ENCODE results near the gene TTLL5.

Gene TTLL5

DNA sequence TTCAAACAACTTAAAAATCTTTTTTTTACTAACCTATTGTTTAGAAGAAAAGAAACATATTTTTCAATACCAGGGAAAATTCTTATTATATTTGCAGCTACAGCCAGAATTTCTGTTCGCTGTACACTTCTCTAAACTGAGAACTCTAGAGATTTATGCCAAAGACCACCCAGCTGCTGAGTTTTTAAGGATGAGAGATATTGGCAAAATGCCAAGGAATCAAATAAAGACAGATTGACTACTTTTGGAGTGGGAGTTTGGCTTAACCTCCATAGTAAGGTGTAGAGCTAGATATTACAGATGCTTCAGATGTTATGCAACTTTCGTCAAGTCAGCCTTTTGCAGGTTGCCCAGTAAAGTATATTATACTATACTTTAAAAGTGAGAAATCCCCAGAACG is 71.8 kb downstream of the TTLL5 start:
- no peaks in the 10 kb centered on the region for H3K36me3 ChIP-seq (ENCODE audit: control insufficient read depth, insufficient read depth, low read length)
- no peak overlapping the region for H3K27ac ChIP-seq (ENCODE audit: low read depth, low read length)
- no peaks in the 10 kb centered on the region for H3K27me3 ChIP-seq (ENCODE audit: control insufficient read depth, insufficient read depth, low read length)
- H3K9ac ChIP-seq (ENCODE audit: low read length): no peak overlapping the region
- H3K4me1 ChIP-seq (ENCODE audit: control insufficient read depth, insufficient read depth, low read length): no peaks in the 10 kb centered on the region
- H3K4me3 ChIP-seq (ENCODE audit: low read length): no peak overlapping the region

DNA sequence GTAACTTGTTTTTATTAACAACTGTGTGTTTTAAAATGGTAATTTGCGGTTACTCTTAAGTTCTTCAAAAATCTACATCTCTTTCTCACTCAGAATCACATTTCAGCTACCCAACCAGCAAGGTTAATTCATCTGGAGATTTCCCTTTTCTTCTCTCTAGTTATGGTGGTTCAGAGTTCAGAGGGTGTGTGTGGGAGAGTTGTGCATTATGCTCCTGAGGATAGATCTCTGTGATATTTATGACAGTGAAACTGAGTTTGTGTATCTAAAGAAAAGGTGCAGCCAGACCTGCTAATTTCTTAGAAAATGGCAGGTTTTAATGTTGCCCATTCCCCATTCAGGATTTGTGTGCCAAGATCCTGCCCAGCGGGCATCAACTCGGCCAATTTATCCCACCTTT is 73.8 kb downstream of the TTLL5 start:
- no peak overlapping the region for H3K4me3 ChIP-seq (ENCODE audit: low read length)
- no peak overlapping the region for H3K9ac ChIP-seq (ENCODE audit: low read length)
- H3K4me1 ChIP-seq (ENCODE audit: control insufficient read depth, insufficient read depth, low read length): no peaks in the 10 kb centered on the region
- H3K27ac ChIP-seq (ENCODE audit: low read depth, low read length): no peak overlapping the region
- H3K27me3 ChIP-seq (ENCODE audit: control insufficient read depth, insufficient read depth, low read length): no peaks in the 10 kb centered on the region
- no peaks in the 10 kb centered on the region for H3K36me3 ChIP-seq (ENCODE audit: control insufficient read depth, insufficient read depth, low read length)

DNA sequence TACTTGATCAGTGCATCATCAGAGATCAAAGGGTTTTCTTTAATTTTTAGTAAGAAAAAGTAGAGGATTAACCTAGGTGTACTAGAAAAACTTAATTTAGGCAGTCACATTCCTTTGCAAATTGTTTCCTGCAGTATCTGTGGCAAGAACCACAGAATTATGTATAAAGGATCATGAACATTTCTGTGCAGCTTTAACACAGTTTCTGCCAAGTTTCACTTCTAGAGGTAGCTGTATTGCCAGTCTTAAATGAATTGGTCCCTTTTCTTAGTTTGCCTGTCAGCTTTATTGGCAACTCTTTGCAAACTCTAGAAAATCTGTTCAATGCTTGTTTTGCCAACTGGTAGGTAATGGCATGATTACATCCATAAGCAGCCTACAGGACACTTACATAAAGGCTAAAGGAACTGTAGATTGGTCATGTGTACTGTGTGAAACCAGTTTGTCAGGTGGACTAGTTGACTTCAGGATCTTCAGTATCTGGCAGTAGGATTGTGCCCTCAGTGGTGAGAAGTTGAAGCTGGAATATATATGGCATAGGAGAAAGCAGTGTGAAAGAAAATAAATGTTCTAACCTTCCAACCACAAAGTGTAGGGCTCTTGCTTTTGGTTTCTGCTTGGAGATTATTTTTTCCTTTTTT is 75.9 kb downstream of the TTLL5 start:
- H3K27ac ChIP-seq (ENCODE audit: low read depth, low read length): no peak overlapping the region

DNA sequence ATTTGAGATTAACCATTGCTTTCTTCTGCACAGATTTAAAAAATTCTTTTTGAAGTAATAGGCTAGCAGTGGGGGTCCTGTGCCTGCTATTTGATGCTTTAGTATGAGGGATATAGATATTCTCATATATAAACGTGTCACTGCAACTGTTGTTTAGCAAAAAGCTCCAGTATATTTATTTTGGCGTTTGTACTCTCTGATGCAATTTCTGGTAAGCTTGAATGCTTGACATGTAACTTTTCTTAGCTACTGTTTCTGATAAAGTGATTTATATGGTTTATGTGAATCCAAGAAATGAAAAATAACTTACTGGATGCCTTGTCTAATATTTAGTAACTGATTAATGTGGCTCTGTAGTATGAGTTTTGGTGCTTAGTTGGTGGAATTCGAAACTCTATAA is 77.1 kb downstream of the TTLL5 start:
- H3K27me3 ChIP-seq (ENCODE audit: control insufficient read depth, insufficient read depth, low read length): no peaks in the 10 kb centered on the region
- no peak overlapping the region for H3K9ac ChIP-seq (ENCODE audit: low read length)

More for the DNA sequence above, 75.9 kb downstream of the TTLL5 start:
- Histone ChIP-seq H3K4me1 (ENCODE audit: control insufficient read depth, insufficient read depth, low read length) (no peaks in the 10 kb centered on the region), H3K27me3 (ENCODE audit: control insufficient read depth, insufficient read depth, low read length) (no peaks in the 10 kb centered on the region), H3K4me3 (ENCODE audit: low read length) (no peak overlapping the region), H3K36me3 (ENCODE audit: control insufficient read depth, insufficient read depth, low read length) (no peaks in the 10 kb centered on the region), H3K9ac (ENCODE audit: low read length) (no peak overlapping the region)

GRCh38 chr14:75742867-75743266 is 81.8 kb downstream of the TTLL5 start:
- H3K27ac ChIP-seq (ENCODE audit: low read depth, low read length): no peak overlapping the region
- H3K9ac ChIP-seq (ENCODE audit: low read length): no peak overlapping the region
- no peaks in the 10 kb centered on the region for H3K36me3 ChIP-seq (ENCODE audit: control insufficient read depth, insufficient read depth, low read length)
- H3K4me1 ChIP-seq (ENCODE audit: control insufficient read depth, insufficient read depth, low read length): no peaks in the 10 kb centered on the region
- H3K4me3 ChIP-seq (ENCODE audit: low read length): no peak overlapping the region
- H3K27me3 ChIP-seq (ENCODE audit: control insufficient read depth, insufficient read depth, low read length): no peaks in the 10 kb centered on the region

More for the DNA sequence above, 77.1 kb downstream of the TTLL5 start:
- Histone ChIP-seq H3K27ac (ENCODE audit: low read depth, low read length) (no peak overlapping the region), H3K36me3 (ENCODE audit: control insufficient read depth, insufficient read depth, low read length) (no peaks in the 10 kb centered on the region), H3K4me3 (ENCODE audit: low read length) (no peak overlapping the region), H3K4me1 (ENCODE audit: control insufficient read depth, insufficient read depth, low read length) (no peaks in the 10 kb centered on the region)

DNA sequence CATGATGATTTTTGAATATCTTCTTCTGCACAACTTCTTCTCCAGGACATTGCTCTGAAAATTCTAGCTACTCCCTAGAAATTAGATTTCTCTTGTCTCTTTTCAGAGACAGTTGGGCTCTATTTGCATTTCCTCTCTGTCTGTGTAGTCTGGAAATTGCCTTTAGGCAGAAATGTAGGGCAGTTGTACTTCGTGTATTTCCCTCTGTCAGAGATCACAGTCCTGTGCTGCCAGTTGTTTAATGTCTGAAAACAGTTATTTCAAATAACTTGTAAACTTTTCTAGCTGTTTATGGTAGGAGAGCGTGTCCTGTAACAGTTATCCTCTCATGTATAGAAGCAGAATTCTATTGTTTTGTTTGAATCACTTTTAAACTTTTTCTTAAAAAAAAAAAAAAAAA is 86.9 kb downstream of the TTLL5 start:
- peaks cover 2% of the 10 kb centered on the region for H3K4me1 ChIP-seq (ENCODE audit: control insufficient read depth, insufficient read depth, low read length)
- no peak overlapping the region for H3K4me3 ChIP-seq (ENCODE audit: low read length)
- no peak overlapping the region for H3K27ac ChIP-seq (ENCODE audit: low read depth, low read length)
- no peaks in the 10 kb centered on the region for H3K27me3 ChIP-seq (ENCODE audit: control insufficient read depth, insufficient read depth, low read length)
- H3K36me3 ChIP-seq (ENCODE audit: control insufficient read depth, insufficient read depth, low read length): no peaks in the 10 kb centered on the region
- H3K9ac ChIP-seq (ENCODE audit: low read length): no peak overlapping the region

GRCh38 chr14:75748336-75748735 is 87.3 kb downstream of the TTLL5 start:
- no peaks in the 10 kb centered on the region for H3K27me3 ChIP-seq (ENCODE audit: control insufficient read depth, insufficient read depth, low read length)
- no peak overlapping the region for H3K4me3 ChIP-seq (ENCODE audit: low read length)
- H3K27ac ChIP-seq (ENCODE audit: low read depth, low read length): no peak overlapping the region
- H3K4me1 ChIP-seq (ENCODE audit: control insufficient read depth, insufficient read depth, low read length): peaks cover 2% of the 10 kb centered on the region
- no peaks in the 10 kb centered on the region for H3K36me3 ChIP-seq (ENCODE audit: control insufficient read depth, insufficient read depth, low read length)
- no peak overlapping the region for H3K9ac ChIP-seq (ENCODE audit: low read length)

DNA sequence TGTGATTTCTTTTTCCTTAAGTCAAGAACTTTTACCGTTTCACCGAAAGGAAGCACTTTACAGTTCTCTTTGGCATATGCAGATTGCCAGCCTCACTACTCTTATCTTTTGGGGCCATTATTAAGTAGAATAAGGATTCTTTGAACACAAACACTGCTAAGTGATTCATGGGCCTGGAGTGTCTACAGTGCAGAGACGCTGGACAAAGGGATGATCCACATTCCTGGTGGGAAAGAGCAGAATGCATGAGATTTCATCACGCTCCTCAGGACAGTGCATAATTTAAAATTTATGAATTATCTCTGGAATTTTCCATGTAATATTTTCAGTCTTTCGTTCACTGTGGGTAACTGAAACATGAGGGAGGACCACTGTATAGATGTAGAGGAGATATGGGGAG is 90.2 kb downstream of the TTLL5 start:
- no peaks in the 10 kb centered on the region for H3K36me3 ChIP-seq (ENCODE audit: control insufficient read depth, insufficient read depth, low read length)
- no peak overlapping the region for H3K27ac ChIP-seq (ENCODE audit: low read depth, low read length)
- peaks cover 2% of the 10 kb centered on the region for H3K4me1 ChIP-seq (ENCODE audit: control insufficient read depth, insufficient read depth, low read length)
- H3K9ac ChIP-seq (ENCODE audit: low read length): no peak overlapping the region
- no peaks in the 10 kb centered on the region for H3K27me3 ChIP-seq (ENCODE audit: control insufficient read depth, insufficient read depth, low read length)
- H3K4me3 ChIP-seq (ENCODE audit: low read length): no peak overlapping the region

DNA sequence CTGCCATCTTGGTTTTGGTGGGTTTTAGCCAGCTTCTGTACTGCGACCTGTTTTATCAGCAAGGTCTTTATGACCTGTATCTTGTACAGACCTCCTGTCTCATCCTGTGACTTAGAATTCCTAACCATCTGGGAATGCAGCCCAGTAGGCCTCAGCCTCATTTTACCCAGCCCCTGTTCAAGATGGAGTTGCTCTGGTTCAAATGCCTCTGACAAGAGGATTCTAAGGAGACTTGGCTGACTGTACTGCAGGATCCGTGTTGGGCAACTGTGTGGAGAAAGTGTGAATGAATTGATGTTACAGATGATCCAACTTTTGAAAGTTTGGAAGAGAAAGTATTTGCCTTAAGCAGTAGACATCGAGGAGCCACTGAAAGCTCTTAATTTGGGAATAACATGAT is 91.0 kb downstream of the TTLL5 start:
- no peaks in the 10 kb centered on the region for H3K36me3 ChIP-seq (ENCODE audit: control insufficient read depth, insufficient read depth, low read length)

GRCh38 chr14:75752907-75753594 is 92.0 kb downstream of the TTLL5 start:
- H3K9ac ChIP-seq (ENCODE audit: low read length): no peak overlapping the region
- H3K27me3 ChIP-seq (ENCODE audit: control insufficient read depth, insufficient read depth, low read length): no peaks in the 10 kb centered on the region

More for the DNA sequence above, 91.0 kb downstream of the TTLL5 start:
- Histone ChIP-seq H3K27ac (ENCODE audit: low read depth, low read length) (no peak overlapping the region), H3K27me3 (ENCODE audit: control insufficient read depth, insufficient read depth, low read length) (no peaks in the 10 kb centered on the region), H3K4me1 (ENCODE audit: control insufficient read depth, insufficient read depth, low read length) (peaks cover 2% of the 10 kb centered on the region), H3K9ac (ENCODE audit: low read length) (no peak overlapping the region), H3K4me3 (ENCODE audit: low read length) (no peak overlapping the region)

DNA sequence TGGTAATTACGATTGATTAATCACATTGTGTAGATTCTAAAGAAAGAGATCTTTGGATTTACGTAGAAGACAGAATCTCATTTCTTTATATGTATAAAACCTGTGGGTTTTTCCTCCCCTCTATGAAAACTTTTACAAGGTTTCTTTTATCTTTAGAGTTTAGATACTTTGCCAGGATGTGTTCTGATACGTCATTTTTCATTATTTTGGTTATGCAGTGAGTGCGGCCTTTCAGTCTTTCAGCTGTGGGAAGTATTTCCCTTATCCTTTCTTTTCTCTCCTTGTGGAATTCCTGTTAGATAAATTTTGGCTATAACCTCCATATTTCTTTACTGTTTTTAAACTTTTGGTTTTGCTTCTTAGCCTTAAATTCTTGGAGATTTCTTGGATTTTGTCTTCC is 92.7 kb downstream of the TTLL5 start:
- Histone ChIP-seq H3K9ac (ENCODE audit: low read length) (no peak overlapping the region), H3K4me1 (ENCODE audit: control insufficient read depth, insufficient read depth, low read length) (no peaks in the 10 kb centered on the region), H3K27ac (ENCODE audit: low read depth, low read length) (no peak overlapping the region), H3K27me3 (ENCODE audit: control insufficient read depth, insufficient read depth, low read length) (no peaks in the 10 kb centered on the region), H3K36me3 (ENCODE audit: control insufficient read depth, insufficient read depth, low read length) (no peaks in the 10 kb centered on the region), H3K4me3 (ENCODE audit: low read length) (no peak overlapping the region)

More at GRCh38 chr14:75752907-75753594, 92.0 kb downstream of the TTLL5 start:
- Histone ChIP-seq H3K4me3 (ENCODE audit: low read length) (no peak overlapping the region), H3K36me3 (ENCODE audit: control insufficient read depth, insufficient read depth, low read length) (no peaks in the 10 kb centered on the region), H3K4me1 (ENCODE audit: control insufficient read depth, insufficient read depth, low read length) (peaks cover 2% of the 10 kb centered on the region), H3K27ac (ENCODE audit: low read depth, low read length) (no peak overlapping the region)

DNA sequence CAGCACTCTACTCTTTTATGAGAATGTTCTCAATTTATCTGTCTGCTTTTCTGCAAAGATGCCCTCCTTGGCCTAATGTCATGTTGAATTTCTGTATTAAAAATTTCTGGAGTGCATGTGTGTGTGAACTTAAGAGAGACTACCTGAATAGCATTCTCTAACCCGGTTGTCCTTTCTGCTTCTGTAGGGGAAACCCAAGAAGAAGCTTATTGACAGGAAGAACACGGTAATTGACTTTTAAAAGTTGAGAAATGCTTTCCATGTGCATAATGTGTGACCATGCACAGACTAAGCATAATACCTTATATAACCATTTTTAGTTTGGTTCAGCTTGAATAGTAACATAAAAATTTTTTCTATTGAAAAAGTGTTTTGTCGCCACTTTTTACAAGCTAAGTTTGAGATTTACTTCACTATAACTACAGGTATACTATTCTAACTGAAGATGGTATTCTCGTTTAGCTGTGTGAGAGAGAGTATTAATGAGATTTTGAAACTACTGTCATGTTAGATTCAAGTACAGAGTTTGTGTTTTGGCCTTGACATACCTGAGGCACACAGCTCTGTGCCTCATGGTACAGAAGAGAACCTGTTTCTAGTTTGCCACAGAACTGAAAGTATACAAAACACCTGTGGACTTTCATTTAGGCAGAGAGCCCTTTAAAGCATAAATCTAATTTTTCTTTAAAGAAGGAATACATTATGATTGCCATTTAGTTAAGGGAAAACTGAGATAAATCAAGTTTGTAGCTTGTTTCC is 96.8 kb downstream of the TTLL5 start:
- Histone ChIP-seq H3K4me1 (ENCODE audit: control insufficient read depth, insufficient read depth, low read length) (no peaks in the 10 kb centered on the region), H3K36me3 (ENCODE audit: control insufficient read depth, insufficient read depth, low read length) (no peaks in the 10 kb centered on the region), H3K4me3 (ENCODE audit: low read length) (no peak overlapping the region), H3K9ac (ENCODE audit: low read length) (no peak overlapping the region), H3K27ac (ENCODE audit: low read depth, low read length) (no peak overlapping the region), H3K27me3 (ENCODE audit: control insufficient read depth, insufficient read depth, low read length) (no peaks in the 10 kb centered on the region)

All from rectal smooth muscle tissue (tissue), 1 donor.